GM12878 (cell line): ENCODE measurements around the gene AK8.

ENCODE experiments used
- BRCA1 ChIP-seq: IDR thresholded peaks from 2 replicates; pipeline ENCODE4 v1.6.1; 2011; ENCODE audit warnings: low read depth, low read length, improper control_type of control experiment
- KDM1A ChIP-seq: fragments of 200-600 bp; sonication (generic); IDR thresholded peaks from 2 replicates; pipeline ENCODE4 v1.6.1; 2016; ENCODE audit warnings: borderline replicate concordance
- MYC ChIP-seq: IDR thresholded peaks from 2 replicates; pipeline ENCODE4 v1.6.1; 2011; ENCODE audit warnings: mild to moderate bottlenecking, low read length, moderate library complexity, inconsistent platforms; ENCODE audit not compliant: insufficient read depth, insufficient replicate concordance, insufficient read length, severe bottlenecking
- SMC3 ChIP-seq: IDR thresholded peaks from 2 replicates; pipeline ENCODE4 v1.6.1; 2011; ENCODE audit warnings: low read length, improper control_type of control experiment, borderline replicate concordance
- SREBF1 ChIP-seq: IDR thresholded peaks from 2 replicates; pipeline ENCODE4 v1.6.1; 2012; ENCODE audit warnings: mild to moderate bottlenecking, low read length
- SRF ChIP-seq, 2 experiments: IDR thresholded peaks; 2 replicates each; pipeline ENCODE4 v1.6.1; 2011; ENCODE audit warnings: low read depth in 2 of 2, low read length in 2 of 2, mild to moderate bottlenecking in 1 of 2, moderate library complexity in 1 of 2
- TF ChIP-seq, protein P1 (sequence below): IDR thresholded peaks from 2 replicates; pipeline ENCODE4 v1.6.1; 2012; ENCODE audit warnings: low read depth, low read length, improper control_type of control experiment
- TF ChIP-seq, protein P2 (sequence below), 3 experiments: IDR thresholded peaks in 2 of 3; conservative IDR thresholded peaks in 1 of 3; 2 replicates each; pipeline ENCODE4 v1.5.1; 2011; ENCODE audit warnings: low read depth in 3 of 3, low read length in 3 of 3, mild to moderate bottlenecking in 3 of 3, control low read depth in 2 of 3, moderate library complexity in 2 of 3, inconsistent platforms in 1 of 3, mixed read lengths in 1 of 3; ENCODE audit not compliant: control insufficient read depth in 2 of 3, insufficient read depth in 1 of 3; ENCODE audit errors: extremely low read depth in 1 of 3
- TF ChIP-seq, protein P3 (sequence below): fragments of 450-650 bp; IDR thresholded peaks from 2 replicates; pipeline ENCODE4 v1.6.1; 2017; ENCODE audit warnings: mild to moderate bottlenecking, low read depth, inconsistent platforms; ENCODE audit not compliant: poor library complexity, severe bottlenecking
- TF ChIP-seq, protein P4 (sequence below): fragments of 450-650 bp; IDR thresholded peaks from 2 replicates; pipeline ENCODE4 v1.6.1; 2018; ENCODE audit warnings: mild to moderate bottlenecking, low read depth, moderate library complexity; ENCODE audit not compliant: partially characterized antibody

DNA sequence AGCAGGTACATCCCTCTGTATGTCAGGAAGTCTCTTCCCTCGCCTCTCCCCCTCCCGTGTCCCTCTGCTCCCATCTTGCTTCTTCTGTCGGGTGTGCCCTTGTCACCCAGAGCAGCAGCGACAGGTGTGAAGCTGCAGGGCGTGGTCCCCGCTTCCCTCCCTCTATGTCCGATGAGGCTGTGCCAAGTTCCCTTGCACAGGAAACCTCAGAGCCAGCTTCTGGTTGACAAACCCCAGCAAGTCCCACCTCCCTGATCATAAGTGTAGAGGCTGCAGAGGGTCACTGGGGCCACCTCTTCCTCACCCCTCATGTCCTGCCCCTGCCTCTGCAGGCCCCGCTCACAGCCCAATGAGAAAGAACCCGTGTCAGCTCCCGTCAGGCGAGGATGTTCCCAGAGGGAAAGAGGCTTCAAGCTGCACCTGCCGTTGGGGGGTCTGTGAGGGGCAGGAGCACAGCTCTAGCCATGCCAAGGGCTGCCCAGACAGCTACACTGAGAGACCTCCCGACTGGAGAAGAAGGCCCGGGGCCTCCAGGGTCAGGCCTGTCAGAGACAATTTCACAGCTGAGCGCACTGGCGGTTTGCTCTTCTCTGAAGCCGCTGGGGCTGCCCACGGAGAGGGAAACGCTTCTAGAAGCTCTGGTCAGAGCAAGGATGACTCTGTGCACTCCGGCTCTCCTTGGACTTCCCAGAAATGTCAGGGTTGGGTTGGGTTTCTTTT is 73.3 kb downstream of the AK8 start:
- TF ChIP-seq BRCA1 (no peak), SMC3 (no peak), KDM1A (no peak), SREBF1 (no peak), MYC (no peak), SRF (IDR thresholded peaks at IDR 0.05; ENCODE audit: low read depth in 2 of 2, low read length in 2 of 2) (no peak)
- TF ChIP-seq, protein P1, sequence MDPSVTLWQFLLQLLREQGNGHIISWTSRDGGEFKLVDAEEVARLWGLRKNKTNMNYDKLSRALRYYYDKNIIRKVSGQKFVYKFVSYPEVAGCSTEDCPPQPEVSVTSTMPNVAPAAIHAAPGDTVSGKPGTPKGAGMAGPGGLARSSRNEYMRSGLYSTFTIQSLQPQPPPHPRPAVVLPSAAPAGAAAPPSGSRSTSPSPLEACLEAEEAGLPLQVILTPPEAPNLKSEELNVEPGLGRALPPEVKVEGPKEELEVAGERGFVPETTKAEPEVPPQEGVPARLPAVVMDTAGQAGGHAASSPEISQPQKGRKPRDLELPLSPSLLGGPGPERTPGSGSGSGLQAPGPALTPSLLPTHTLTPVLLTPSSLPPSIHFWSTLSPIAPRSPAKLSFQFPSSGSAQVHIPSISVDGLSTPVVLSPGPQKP, result no peak
- TF ChIP-seq, protein P2, sequence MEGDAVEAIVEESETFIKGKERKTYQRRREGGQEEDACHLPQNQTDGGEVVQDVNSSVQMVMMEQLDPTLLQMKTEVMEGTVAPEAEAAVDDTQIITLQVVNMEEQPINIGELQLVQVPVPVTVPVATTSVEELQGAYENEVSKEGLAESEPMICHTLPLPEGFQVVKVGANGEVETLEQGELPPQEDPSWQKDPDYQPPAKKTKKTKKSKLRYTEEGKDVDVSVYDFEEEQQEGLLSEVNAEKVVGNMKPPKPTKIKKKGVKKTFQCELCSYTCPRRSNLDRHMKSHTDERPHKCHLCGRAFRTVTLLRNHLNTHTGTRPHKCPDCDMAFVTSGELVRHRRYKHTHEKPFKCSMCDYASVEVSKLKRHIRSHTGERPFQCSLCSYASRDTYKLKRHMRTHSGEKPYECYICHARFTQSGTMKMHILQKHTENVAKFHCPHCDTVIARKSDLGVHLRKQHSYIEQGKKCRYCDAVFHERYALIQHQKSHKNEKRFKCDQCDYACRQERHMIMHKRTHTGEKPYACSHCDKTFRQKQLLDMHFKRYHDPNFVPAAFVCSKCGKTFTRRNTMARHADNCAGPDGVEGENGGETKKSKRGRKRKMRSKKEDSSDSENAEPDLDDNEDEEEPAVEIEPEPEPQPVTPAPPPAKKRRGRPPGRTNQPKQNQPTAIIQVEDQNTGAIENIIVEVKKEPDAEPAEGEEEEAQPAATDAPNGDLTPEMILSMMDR (IDR thresholded peaks at IDR 0.05 in 2 of 3, conservative IDR thresholded peaks at IDR 0.05 in 1 of 3; ENCODE audit: control insufficient read depth in 2 of 3, extremely low read depth in 1 of 3, insufficient read depth in 1 of 3, low read depth in 3 of 3, low read length in 3 of 3), result no peak
- TF ChIP-seq, protein P3, sequence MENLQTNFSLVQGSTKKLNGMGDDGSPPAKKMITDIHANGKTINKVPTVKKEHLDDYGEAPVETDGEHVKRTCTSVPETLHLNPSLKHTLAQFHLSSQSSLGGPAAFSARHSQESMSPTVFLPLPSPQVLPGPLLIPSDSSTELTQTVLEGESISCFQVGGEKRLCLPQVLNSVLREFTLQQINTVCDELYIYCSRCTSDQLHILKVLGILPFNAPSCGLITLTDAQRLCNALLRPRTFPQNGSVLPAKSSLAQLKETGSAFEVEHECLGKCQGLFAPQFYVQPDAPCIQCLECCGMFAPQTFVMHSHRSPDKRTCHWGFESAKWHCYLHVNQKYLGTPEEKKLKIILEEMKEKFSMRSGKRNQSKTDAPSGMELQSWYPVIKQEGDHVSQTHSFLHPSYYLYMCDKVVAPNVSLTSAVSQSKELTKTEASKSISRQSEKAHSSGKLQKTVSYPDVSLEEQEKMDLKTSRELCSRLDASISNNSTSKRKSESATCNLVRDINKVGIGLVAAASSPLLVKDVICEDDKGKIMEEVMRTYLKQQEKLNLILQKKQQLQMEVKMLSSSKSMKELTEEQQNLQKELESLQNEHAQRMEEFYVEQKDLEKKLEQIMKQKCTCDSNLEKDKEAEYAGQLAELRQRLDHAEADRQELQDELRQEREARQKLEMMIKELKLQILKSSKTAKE, result no peak
- TF ChIP-seq, protein P4, sequence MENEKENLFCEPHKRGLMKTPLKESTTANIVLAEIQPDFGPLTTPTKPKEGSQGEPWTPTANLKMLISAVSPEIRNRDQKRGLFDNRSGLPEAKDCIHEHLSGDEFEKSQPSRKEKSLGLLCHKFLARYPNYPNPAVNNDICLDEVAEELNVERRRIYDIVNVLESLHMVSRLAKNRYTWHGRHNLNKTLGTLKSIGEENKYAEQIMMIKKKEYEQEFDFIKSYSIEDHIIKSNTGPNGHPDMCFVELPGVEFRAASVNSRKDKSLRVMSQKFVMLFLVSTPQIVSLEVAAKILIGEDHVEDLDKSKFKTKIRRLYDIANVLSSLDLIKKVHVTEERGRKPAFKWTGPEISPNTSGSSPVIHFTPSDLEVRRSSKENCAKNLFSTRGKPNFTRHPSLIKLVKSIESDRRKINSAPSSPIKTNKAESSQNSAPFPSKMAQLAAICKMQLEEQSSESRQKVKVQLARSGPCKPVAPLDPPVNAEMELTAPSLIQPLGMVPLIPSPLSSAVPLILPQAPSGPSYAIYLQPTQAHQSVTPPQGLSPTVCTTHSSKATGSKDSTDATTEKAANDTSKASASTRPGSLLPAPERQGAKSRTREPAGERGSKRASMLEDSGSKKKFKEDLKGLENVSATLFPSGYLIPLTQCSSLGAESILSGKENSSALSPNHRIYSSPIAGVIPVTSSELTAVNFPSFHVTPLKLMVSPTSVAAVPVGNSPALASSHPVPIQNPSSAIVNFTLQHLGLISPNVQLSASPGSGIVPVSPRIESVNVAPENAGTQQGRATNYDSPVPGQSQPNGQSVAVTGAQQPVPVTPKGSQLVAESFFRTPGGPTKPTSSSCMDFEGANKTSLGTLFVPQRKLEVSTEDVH, result no peak
